Peyer's patch (tissue), 4 donors: ENCODE results near the gene VMO1. TPM values are rescaled to one million over a fixed set of nuclear protein-coding genes. Genes with fewer than 3 reads are reported as not detected.

Experiments
- DNase-seq, 3 donors: peaks; one replicate each; pipeline ENCODE4 v3.0.0-alpha.2; 2017 to 2019
- H3K27ac ChIP-seq, 4 donors: fragments of 200-600 bp; sonication (generic); one replicate each; pipeline ENCODE4 v1.5.1; 2016 to 2019
- H3K27me3 ChIP-seq, 2 donors: fragments of 200-600 bp; sonication (generic); one replicate each; pipeline ENCODE4 v1.5.1; 2019
- H3K36me3 ChIP-seq, 3 donors: fragments of 200-600 bp; sonication (generic); one replicate each; pipeline ENCODE4 v1.5.1; 2016 to 2019
- H3K4me1 ChIP-seq, 4 donors: fragments of 200-600 bp; sonication (generic); one replicate each; pipeline ENCODE4 v1.5.1; 2016 to 2019
- H3K4me3 ChIP-seq, 4 donors: fragments of 200-600 bp; sonication (generic); 1 replicate in 3 of 4; 2 replicates in 1 of 4; pipeline ENCODE4 v1.5.1; 2016 to 2019; ENCODE audit warnings: mild to moderate bottlenecking in 1 of 4
- H3K9me3 ChIP-seq, 4 donors: fragments of 200-600 bp; sonication (generic); one replicate each; pipeline ENCODE4 v1.5.1; 2016 to 2019; ENCODE audit warnings: mild to moderate bottlenecking in 1 of 4
- POLR2A ChIP-seq, 2 donors: fragments of 450-650 bp; IDR thresholded peaks; one replicate each; pipeline ENCODE4 v1.5.1; 2017; ENCODE audit warnings: antibody characterized with exemption in 2 of 2, mild to moderate bottlenecking in 2 of 2, moderate library complexity in 2 of 2
- total RNA-seq, 4 donors: library from RNA; depleted of rRNA; stranded (reverse); fragments of >200 nt; gene quantifications; one replicate each; pipeline ENCODE4 v1.1.0, GENCODE V29; 2016
- TF ChIP-seq, protein P1 (sequence below), 6 experiments: fragments of 450-650 bp in 4 of 6; fragments of 200-600 bp in 2 of 6; sonication (generic) in 1 of 6; IDR thresholded peaks; one replicate each; pipeline ENCODE4 v1.5.1; 2017 to 2019; ENCODE audit warnings: antibody characterized with exemption in 6 of 6, mild to moderate bottlenecking in 3 of 6, moderate library complexity in 1 of 6

Gene VMO1
- total RNA-seq, 4 donors from 2014 or later = 3.8 TPM; not detected in 3

DNA sequence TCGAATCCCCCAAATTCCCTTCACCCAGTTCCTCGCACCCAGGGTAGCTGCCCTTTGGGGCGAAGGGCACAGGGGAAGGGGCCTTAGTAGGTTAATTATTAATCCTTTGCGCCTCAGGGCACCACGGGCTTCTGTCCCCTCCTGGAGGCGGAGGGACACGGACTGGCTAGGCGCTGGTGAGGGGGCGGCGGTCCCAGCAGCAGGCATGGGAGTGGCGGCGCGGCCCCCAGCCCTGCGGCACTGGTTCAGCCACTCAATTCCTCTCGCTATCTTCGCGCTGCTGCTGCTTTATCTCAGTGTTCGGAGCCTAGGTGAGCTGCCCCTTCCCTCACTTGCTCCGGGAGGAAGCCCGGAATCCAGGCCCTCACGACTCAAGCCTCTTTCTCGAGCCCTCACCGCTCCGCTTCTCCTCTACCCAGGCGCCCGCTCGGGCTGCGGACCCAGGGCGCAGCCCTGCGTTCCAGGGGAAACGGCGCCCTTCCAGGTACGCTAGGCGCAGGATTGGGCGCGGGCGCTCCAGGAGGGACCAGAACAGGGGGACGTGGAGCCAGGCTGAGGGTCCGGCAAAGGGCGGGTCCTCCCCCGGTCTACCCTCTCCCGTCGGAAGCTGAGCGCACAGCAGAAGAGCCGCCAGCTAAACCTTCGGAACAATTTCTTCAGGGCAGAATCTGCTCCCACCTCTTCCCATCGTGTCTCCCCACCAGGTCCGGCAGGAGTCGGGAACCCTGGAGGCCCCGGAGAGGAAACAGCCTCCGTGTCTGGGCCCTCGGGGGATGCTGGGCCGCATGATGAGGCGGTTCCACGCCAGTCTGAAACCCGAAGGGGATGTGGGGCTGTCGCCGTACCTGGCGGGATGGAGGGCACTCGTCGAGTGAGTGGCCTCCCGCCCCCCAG lies 2.9 kb upstream of the VMO1 start, which contains the start of gene GLTPD2:
TSS of gene GLTPD2 (plus strand) at position 158 of the 894 bp plus-strand sequence. CDS start at position 206, 48 bp downstream.
- peak in 1 of 3 donors; percentile 61 for DNase-seq
- no peaks in the 10 kb centered on the region for H3K36me3 ChIP-seq
- H3K9me3 ChIP-seq = no peaks in the 10 kb centered on the region
- TF ChIP-seq, protein P1, sequence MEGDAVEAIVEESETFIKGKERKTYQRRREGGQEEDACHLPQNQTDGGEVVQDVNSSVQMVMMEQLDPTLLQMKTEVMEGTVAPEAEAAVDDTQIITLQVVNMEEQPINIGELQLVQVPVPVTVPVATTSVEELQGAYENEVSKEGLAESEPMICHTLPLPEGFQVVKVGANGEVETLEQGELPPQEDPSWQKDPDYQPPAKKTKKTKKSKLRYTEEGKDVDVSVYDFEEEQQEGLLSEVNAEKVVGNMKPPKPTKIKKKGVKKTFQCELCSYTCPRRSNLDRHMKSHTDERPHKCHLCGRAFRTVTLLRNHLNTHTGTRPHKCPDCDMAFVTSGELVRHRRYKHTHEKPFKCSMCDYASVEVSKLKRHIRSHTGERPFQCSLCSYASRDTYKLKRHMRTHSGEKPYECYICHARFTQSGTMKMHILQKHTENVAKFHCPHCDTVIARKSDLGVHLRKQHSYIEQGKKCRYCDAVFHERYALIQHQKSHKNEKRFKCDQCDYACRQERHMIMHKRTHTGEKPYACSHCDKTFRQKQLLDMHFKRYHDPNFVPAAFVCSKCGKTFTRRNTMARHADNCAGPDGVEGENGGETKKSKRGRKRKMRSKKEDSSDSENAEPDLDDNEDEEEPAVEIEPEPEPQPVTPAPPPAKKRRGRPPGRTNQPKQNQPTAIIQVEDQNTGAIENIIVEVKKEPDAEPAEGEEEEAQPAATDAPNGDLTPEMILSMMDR (IDR thresholded peaks at IDR 0.05) = no peak
- TF ChIP-seq POLR2A (IDR thresholded peaks at IDR 0.05) = peak in 1 of 2 donors; percentile 22
- peaks cover 0 to 40% (median 7%) of the 10 kb centered on the region in 4 donors for H3K4me1 ChIP-seq
- H3K4me3 ChIP-seq = peak within 1 kb of the TSS; percentile 66 to 78 (median 72)
- H3K27me3 ChIP-seq = no peaks in the 10 kb centered on the region
- H3K27ac ChIP-seq = peak within 1 kb of the TSS; percentile 88 to 98 (median 92)

DNA sequence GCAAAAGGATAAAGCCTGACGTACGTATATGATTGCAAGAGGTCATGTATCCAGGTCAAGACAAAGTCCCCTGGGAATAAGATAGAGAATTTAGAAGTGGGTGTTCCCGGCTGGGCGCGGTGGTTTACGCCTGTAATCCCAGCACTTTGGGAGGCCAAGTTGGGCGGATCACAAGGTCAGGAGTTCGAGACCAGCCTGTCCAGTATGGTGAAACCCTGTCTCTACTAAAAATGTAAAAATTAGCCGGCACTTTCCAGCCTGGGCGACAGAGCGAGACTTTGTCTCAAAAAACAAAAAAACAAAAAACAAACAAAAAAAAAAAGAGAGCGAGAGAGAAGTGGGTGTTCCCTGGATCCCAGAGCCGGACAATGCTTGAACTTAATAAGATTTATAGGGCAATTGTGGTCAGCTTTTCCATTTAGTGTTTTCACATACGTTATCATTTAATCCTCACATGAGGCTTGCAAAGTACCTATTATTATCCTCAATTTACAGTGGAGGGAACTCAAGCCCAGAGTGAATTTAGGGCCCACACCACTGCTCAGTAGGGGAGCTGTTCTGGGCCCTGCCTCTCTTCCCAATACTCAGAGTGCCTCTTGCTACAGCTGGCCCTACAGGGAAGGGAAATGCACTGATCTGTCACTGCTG lies 2.1 kb upstream of the VMO1 start:
- Histone ChIP-seq H3K27ac (peak overlapping the region in 3 of 4 donors; percentile 10 to 98 (median 92)), H3K9me3 (no peaks in the 10 kb centered on the region), H3K4me1 (peaks cover 0 to 40% (median 7%) of the 10 kb centered on the region in 4 donors), H3K4me3 (peak overlapping the region in 2 of 4 donors; percentile 71 to 78), H3K36me3 (no peaks in the 10 kb centered on the region), H3K27me3 (no peaks in the 10 kb centered on the region)
- no peak for DNase-seq
- TF ChIP-seq, protein P1 (IDR thresholded peaks at IDR 0.05) = no peak

DNA sequence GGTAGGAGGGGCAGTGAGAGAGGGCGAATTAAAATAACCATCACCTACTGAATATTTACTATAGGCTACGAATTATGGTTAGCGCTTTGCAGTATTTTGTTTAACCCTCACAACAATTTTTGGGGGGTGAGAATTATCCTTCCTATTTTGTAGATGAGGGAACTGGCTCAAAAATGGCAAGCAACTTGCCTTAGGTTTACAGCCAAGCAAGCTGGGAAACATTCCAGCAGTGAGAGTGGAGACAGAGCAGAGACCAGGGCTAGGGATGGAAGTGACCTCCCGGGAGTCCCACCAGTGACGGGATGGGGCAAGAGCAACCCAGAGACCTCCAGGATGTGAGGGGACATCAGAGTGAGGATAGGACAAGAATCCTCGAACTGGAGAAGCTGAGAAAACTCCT lies 352 bp upstream of the VMO1 start:
- H3K4me3 ChIP-seq = peak overlapping the region in 2 of 4 donors; percentile 23 to 25
- peaks cover 0 to 40% (median 7%) of the 10 kb centered on the region in 4 donors for H3K4me1 ChIP-seq
- DNase-seq = no peak
- H3K36me3 ChIP-seq = no peaks in the 10 kb centered on the region
- H3K27me3 ChIP-seq = no peaks in the 10 kb centered on the region
- H3K27ac ChIP-seq = no peak overlapping the region
- TF ChIP-seq POLR2A (IDR thresholded peaks at IDR 0.05) = no peak
- TF ChIP-seq, protein P1 (IDR thresholded peaks at IDR 0.05) = no peak
- no peaks in the 10 kb centered on the region for H3K9me3 ChIP-seq

DNA sequence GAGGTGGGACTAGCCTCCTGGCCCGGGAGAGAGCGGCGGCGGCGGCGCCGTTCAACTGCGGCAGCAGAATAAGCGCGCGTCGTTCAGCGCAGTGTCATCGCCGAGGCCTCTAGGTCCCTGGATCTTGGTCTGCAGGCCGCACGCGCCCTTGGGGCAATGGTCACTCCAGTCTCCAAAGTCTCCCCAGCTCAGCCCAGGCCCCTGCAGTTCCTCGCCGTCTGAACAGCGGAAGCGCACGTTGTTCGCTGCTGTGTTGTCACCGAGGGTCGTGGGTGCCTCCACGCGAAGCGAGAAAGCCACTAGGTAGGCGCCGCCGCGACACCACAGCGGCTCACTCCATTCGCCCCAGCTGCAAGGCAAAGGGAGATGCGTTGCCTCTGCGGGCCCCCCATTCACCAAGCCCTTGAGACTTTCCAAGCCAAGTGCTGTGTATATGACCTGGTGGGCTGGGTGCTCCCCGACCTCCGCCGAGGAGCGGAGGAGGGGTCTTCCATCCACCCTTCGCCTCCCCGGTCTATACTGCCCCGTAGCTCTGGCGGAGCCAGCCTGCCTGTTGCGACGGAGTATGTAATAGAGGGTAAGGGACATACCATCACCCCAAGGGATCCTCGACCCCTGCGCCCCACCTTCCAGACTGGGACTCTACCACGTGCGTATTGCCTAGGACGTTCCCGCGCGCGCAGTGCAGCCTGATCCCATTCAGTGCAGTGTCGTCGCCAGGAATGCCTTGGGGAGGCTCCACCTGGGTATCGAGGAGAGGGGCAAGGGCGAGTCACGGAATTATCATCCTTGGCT lies 656 bp downstream of the VMO1 start:
- Histone ChIP-seq H3K9me3 (no peaks in the 10 kb centered on the region), H3K36me3 (no peaks in the 10 kb centered on the region), H3K4me3 (peak overlapping the region in 3 of 4 donors; percentile 6 to 25 (median 23)), H3K27ac (no peak overlapping the region), H3K4me1 (peaks cover 0 to 40% (median 7%) of the 10 kb centered on the region in 4 donors), H3K27me3 (no peaks in the 10 kb centered on the region)
- DNase-seq = no peak
- TF ChIP-seq, protein P1 (IDR thresholded peaks at IDR 0.05) = no peak

DNA sequence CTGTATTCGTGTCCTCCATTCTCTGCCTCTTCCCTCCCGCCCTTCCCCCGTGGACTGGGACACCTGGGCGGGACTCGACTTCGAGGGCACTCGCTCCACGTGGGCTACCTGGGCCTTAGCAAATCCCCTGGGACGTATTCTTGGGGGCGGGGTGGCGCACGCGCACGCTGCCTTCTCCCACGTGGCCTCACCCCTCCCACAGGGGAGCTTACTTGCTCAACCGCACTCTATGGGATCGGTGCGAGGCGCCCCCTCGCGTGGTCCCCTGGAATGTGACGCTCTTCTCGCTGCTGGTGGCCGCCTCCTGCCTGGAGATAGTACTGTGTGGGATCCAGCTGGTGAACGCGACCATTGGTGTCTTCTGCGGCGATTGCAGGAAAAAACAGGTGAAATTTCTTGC lies 3.5 kb downstream of the VMO1 start:
- DNase-seq = no peak
- H3K27ac ChIP-seq = no peak overlapping the region
- H3K36me3 ChIP-seq = no peaks in the 10 kb centered on the region
- H3K9me3 ChIP-seq = no peaks in the 10 kb centered on the region
- peaks cover 0 to 25% (median 0%) of the 10 kb centered on the region in 4 donors for H3K4me1 ChIP-seq
- no peaks in the 10 kb centered on the region for H3K27me3 ChIP-seq
- no peak for TF ChIP-seq POLR2A (IDR thresholded peaks at IDR 0.05)
- TF ChIP-seq, protein P1 (IDR thresholded peaks at IDR 0.05) = no peak
- no peak overlapping the region for H3K4me3 ChIP-seq
